HCT116 (cell line): Measurements from ENCODE around the gene TTLL10. TPM values are rescaled to one million over a fixed set of nuclear protein-coding genes. Genes with fewer than 3 reads are reported as not detected.

Experiments
- ATAC-seq: fragments of 200-7000 bp; cut with Tn5 transposase; 2 replicates; pipeline ENCODE4 v1.9.1; 2020; ENCODE audit warnings: mild to moderate bottlenecking, moderate library complexity
- BruUV-seq: library from RNA; stranded (reverse); fragments of 400-500 nt; replicated peaks from 2 replicates; lab custom pipeline; 2021; lab: Mats Ljungman, UMichigan
- CTCF ChIA-PET: fragments of 300-600 bp; sonication (Branson Sonifier 250); formaldehyde crosslinking; loops from one replicate; lab custom pipeline; 2021; ENCODE audit warnings: antibody characterized with exemption; lab: Charles Lee
- POLR2A ChIA-PET: fragments of 300-600, 350-600 bp; sonication (Branson Sonifier 250); formaldehyde crosslinking; loops from one replicate; lab custom pipeline; 2021; ENCODE audit warnings: antibody characterized with exemption; lab: Charles Lee
- RAD21 ChIA-PET, 2 experiments: fragments of 300-600 bp; sonication (Branson Sonifier 250); formaldehyde crosslinking; loops; one replicate each; lab custom pipeline; 2023; ENCODE audit warnings: low total read pairs in 2 of 2; ENCODE audit not compliant: uncharacterized antibody in 2 of 2, unreplicated experiment in 2 of 2, low non-redundant PET in 1 of 2; lab: Charles Lee
- DNase-seq: peaks from one replicate; pipeline ENCODE4 v3.0.0-alpha.2; 2010; ENCODE audit warnings: low read depth, low spot score
- H2AFZ ChIP-seq: fragments of 200-600 bp; shearing (Covaris generic), sonication (generic); 2 replicates; pipeline ENCODE4 v1.6.1; 2017; ENCODE audit warnings: low read depth, mixed run types, mixed read lengths, antibody characterized with exemption, low read length; ENCODE audit not compliant: poor library complexity, severe bottlenecking
- H3K27ac ChIP-seq: 2 replicates; pipeline ENCODE4 v1.5.1; 2012; ENCODE audit warnings: low read depth, low read length
- H3K27me3 ChIP-seq: fragments of 200-600 bp; sonication (generic); 2 replicates; pipeline ENCODE4 v1.6.1; 2016; ENCODE audit warnings: mixed run types, low read length, mixed read lengths; ENCODE audit not compliant: insufficient read depth
- H3K36me3 ChIP-seq, 2 experiments: fragments of 200-500 bp in 1 of 2; fragments of 200-600 bp in 1 of 2; sonication (Bioruptor generic) in 1 of 2; sonication (generic) in 1 of 2; 2 replicates each; pipeline versions ENCODE4 v1.5.1 to v1.6.1; 2014 to 2016; ENCODE audit warnings: low read length in 2 of 2, inconsistent platforms in 1 of 2, mixed read lengths in 1 of 2, mixed run types in 1 of 2; ENCODE audit not compliant: insufficient read depth in 2 of 2, control insufficient read depth in 1 of 2
- H3K4me1 ChIP-seq, 2 experiments: fragments of 200-600 bp in 1 of 2; sonication (generic) in 1 of 2; 2 replicates each; pipeline versions ENCODE4 v1.5.1 to v1.6.1; 2012 to 2017; ENCODE audit warnings: low read length in 2 of 2, inconsistent platforms in 1 of 2, mild to moderate bottlenecking in 1 of 2, mixed read lengths in 1 of 2, mixed run types in 1 of 2, moderate library complexity in 1 of 2; ENCODE audit not compliant: insufficient read depth in 2 of 2, control insufficient read depth in 1 of 2
- H3K4me2 ChIP-seq: fragments of 200-600 bp; sonication (generic); 2 replicates; pipeline ENCODE4 v1.6.1; 2017; ENCODE audit warnings: mixed run types, low read length, mixed read lengths
- H3K4me3 ChIP-seq, 2 experiments: fragments of 200-600 bp in 1 of 2; sonication (generic) in 1 of 2; replicated peaks in 1 of 2; 2 replicates each; pipeline ENCODE4 v1.5.1; 2011 to 2016; ENCODE audit warnings: low read length in 2 of 2, control low read depth in 1 of 2, low read depth in 1 of 2, mild to moderate bottlenecking in 1 of 2, mixed read lengths in 1 of 2, mixed run types in 1 of 2
- H3K79me2 ChIP-seq: fragments of 200-600 bp; sonication (generic); 2 replicates; pipeline ENCODE4 v1.6.1; 2017; ENCODE audit warnings: mild to moderate bottlenecking, mixed run types, low read length, moderate library complexity, mixed read lengths; ENCODE audit not compliant: insufficient read depth
- H3K9ac ChIP-seq: fragments of 200-600 bp; sonication (generic); 2 replicates; pipeline ENCODE4 v1.6.1; 2016; ENCODE audit warnings: low read length, mixed read lengths
- H3K9me2 ChIP-seq: fragments of 200-600 bp; sonication (generic), shearing (Covaris generic); 2 replicates; pipeline ENCODE4 v1.6.1; 2017; ENCODE audit warnings: mixed run types, mild to moderate bottlenecking, moderate library complexity; ENCODE audit not compliant: insufficient read depth
- H3K9me3 ChIP-seq, 2 experiments: fragments of 200-500 bp in 1 of 2; fragments of 200-600 bp in 1 of 2; sonication (Bioruptor generic) in 1 of 2; sonication (generic) in 1 of 2; 2 replicates each; pipeline ENCODE4 v1.6.1; 2014 to 2017; ENCODE audit warnings: low read length in 2 of 2, mixed read lengths in 2 of 2, inconsistent platforms in 1 of 2, low read depth in 1 of 2, mild to moderate bottlenecking in 1 of 2, mixed run types in 1 of 2, moderate library complexity in 1 of 2; ENCODE audit not compliant: control insufficient read depth in 1 of 2, insufficient read depth in 1 of 2
- H4K20me1 ChIP-seq: fragments of 200-600 bp; sonication (generic), shearing (Covaris generic); 2 replicates; pipeline ENCODE4 v1.6.1; 2017; ENCODE audit warnings: mixed run types, mild to moderate bottlenecking, moderate library complexity; ENCODE audit not compliant: insufficient read depth
- CEBPB ChIP-seq: IDR thresholded peaks from 2 replicates; pipeline ENCODE4 v1.6.1; 2012; ENCODE audit warnings: low read depth
- EGR1 ChIP-seq: IDR thresholded peaks from 2 replicates; pipeline ENCODE4 v1.6.1; 2012; ENCODE audit warnings: low read depth
- ELF1 ChIP-seq: IDR thresholded peaks from 2 replicates; pipeline ENCODE4 v1.6.1; 2012; ENCODE audit warnings: low read depth, borderline replicate concordance
- EZH2phosphoT487 ChIP-seq: fragments of 200-600 bp; IDR thresholded peaks from 2 replicates; pipeline ENCODE4 v1.6.1; 2018; ENCODE audit warnings: antibody characterized with exemption, borderline replicate concordance
- JUND ChIP-seq: IDR thresholded peaks from 2 replicates; pipeline ENCODE4 v1.6.1; 2012
- MAX ChIP-seq: IDR thresholded peaks from 2 replicates; pipeline ENCODE4 v1.6.1; 2012
- POLR2A ChIP-seq: IDR thresholded peaks from 2 replicates; pipeline ENCODE4 v1.7.0; 2011; ENCODE audit warnings: borderline replicate concordance; ENCODE audit not compliant: insufficient read depth, insufficient read length; ENCODE audit errors: extremely low read depth
- REST ChIP-seq: IDR thresholded peaks from 2 replicates; pipeline ENCODE4 v1.6.1; 2012; ENCODE audit warnings: low read depth
- SP1 ChIP-seq: IDR thresholded peaks from 2 replicates; pipeline ENCODE4 v1.6.1; 2012; ENCODE audit warnings: low read depth
- TCF7L2 ChIP-seq: IDR thresholded peaks from 2 replicates; pipeline ENCODE4 v1.7.0; 2011; ENCODE audit warnings: borderline replicate concordance, inconsistent platforms; ENCODE audit not compliant: insufficient read depth, insufficient read length; ENCODE audit errors: extremely low read depth
- ZBTB33 ChIP-seq: IDR thresholded peaks from 2 replicates; pipeline ENCODE4 v1.6.1; 2011; ENCODE audit warnings: mild to moderate bottlenecking, low read length, moderate library complexity; ENCODE audit not compliant: insufficient replicate concordance; ENCODE audit errors: extremely low read depth
- ZNF274 ChIP-seq: fragments of 200-500 bp; sonication (Bioruptor generic); IDR thresholded peaks from 2 replicates; pipeline ENCODE4 v1.6.1; 2014; ENCODE audit warnings: mild to moderate bottlenecking, low read depth, low read length, inconsistent platforms
- intact Hi-C: fragments of 100-400 bp; cut with micrococcal nuclease; formaldehyde crosslinking; loops from 2 replicates; pipeline ENCODE4 v1.10.0; 2022
- total RNA-seq: library from RNA; stranded (reverse); gene quantifications from one replicate; pipeline ENCODE4 v1.2.1, GENCODE V29; 2021; ENCODE audit not compliant: unreplicated experiment

The TTLL10 gene
- total RNA-seq, 1 experiment from 2014 or later: 0.10 TPM

DNA sequence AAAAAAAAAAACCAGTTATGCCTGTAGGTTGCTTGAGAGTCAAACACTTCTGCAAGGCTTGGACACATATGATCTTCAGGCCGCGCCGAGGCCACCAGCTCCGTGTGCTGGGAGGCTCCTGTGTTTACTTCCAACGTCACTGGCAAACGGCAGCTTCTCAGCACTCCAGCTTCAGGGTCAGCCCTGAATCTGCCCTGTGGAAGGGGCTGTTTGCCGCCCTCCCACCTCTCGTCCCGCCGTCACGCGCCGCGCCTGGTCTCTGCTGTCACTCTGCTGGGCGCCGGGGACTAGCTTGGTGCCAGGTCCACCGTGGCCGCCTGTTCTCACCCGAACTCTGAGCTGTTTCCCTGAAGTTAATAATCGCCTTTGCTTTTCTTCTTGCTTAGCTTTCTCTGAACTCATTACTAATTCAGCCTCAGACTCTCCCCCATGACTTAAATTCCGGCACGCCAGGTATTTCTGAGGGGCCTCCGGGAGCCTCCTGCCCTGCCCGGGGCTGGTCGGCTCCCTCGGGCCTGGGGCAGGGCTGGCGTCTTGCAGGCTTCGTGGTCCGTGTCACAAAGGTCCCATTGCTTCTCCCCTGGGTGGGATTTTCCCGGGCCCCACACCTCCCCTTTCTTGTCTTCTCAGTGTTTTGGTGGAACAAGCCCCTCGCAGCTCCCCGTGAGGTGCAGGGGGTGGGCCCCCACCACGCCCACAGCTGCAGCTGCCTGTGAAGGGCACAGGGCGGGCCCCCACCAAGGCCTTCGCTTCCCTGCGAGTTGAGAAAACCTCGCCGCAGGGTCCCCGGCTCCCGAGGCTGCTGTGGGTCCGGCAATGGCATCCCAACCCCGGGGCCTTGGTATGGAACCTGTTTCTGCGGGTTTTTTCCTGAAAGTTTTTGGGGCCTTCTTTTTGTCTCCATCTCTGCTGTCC lies 43.2 kb upstream of the TTLL10 start (continued):
- no peak for TF ChIP-seq ZBTB33
- no peak for TF ChIP-seq EGR1
- TF ChIP-seq ZNF274: no peak
- no peak for TF ChIP-seq MAX
- TF ChIP-seq JUND: no peak

- H2AFZ ChIP-seq: no peak overlapping the region
- no peak overlapping the region for H3K4me2 ChIP-seq
- no peak overlapping the region for H3K27ac ChIP-seq
- no peaks in the 10 kb centered on the region for H3K79me2 ChIP-seq
- RAD21 ChIA-PET: no interaction called here
- H3K27me3 ChIP-seq: no peaks in the 10 kb centered on the region
- H3K4me3 ChIP-seq: no peak overlapping the region
- DNase-seq (no peak), ATAC-seq (no peak)
- TF ChIP-seq TCF7L2 (no peak), POLR2A (no peak), CEBPB (no peak), SP1 (no peak), REST (no peak), ELF1 (no peak), EZH2phosphoT487 (no peak), ZBTB33 (no peak)
- no peak overlapping the region for H3K9ac ChIP-seq
- POLR2A ChIA-PET: no interaction called here
- H3K36me3 ChIP-seq: no peaks in the 10 kb centered on the region
- intact Hi-C loops: no loop called here
- CTCF ChIA-PET: no interaction called here
- BruUV-seq: no TSS peak
- H3K4me1 ChIP-seq: peaks cover 1 to 8% of the 10 kb centered on the region in 2 experiments; a peak in 2 of 4 replicates
- H4K20me1 ChIP-seq: no peaks in the 10 kb centered on the region
- no peaks in the 10 kb centered on the region for H3K9me3 ChIP-seq
- H3K9me2 ChIP-seq: no peaks in the 10 kb centered on the region
These were observed 41.4 kb upstream of the TTLL10 start for GRCh38 chr1:1132042-1132950.
